HepG2 (cell line): ENCODE measurements around the gene ITCH.

ENCODE experiments used
- BRF2 ChIP-seq: sonication (generic); formaldehyde crosslinking; IDR thresholded peaks from 2 replicates; pipeline ENCODE4 v1.8.1; 2022; ENCODE audit warnings: mild to moderate bottlenecking, missing genetic modification reagents
- GABPB1 ChIP-seq: IDR thresholded peaks from 2 replicates; pipeline ENCODE4 v1.6.1; 2016; ENCODE audit warnings: mild to moderate bottlenecking, missing genetic modification reagents, moderate library complexity, missing compliant biosample characterization
- POLR2A ChIP-seq, 2 experiments: IDR thresholded peaks; 2 replicates each; pipeline ENCODE4 v1.6.1; 2011; ENCODE audit warnings: low read depth in 2 of 2, low read length in 2 of 2, mild to moderate bottlenecking in 1 of 2, moderate library complexity in 1 of 2; ENCODE audit not compliant: insufficient read depth in 1 of 2
- SNAPC5 ChIP-seq: sonication (generic); formaldehyde crosslinking; IDR thresholded peaks from 2 replicates; pipeline ENCODE4 v1.8.1; 2023; ENCODE audit warnings: mild to moderate bottlenecking, missing genetic modification reagents, borderline replicate concordance
- ZBTB49 ChIP-seq: sonication (generic); formaldehyde crosslinking; IDR thresholded peaks from 2 replicates; pipeline ENCODE4 v1.4.0; 2020; ENCODE audit warnings: missing genetic modification reagents, borderline replicate concordance
- ZNF546 ChIP-seq: sonication (generic); formaldehyde crosslinking; conservative IDR thresholded peaks from 2 replicates; pipeline ENCODE4 v1.8.1; 2023; ENCODE audit warnings: mild to moderate bottlenecking, missing genetic modification reagents
- TF ChIP-seq, protein P1 (sequence below): sonication (generic); formaldehyde crosslinking; IDR thresholded peaks from 2 replicates; pipeline ENCODE4 v1.5.0; 2020; ENCODE audit warnings: mild to moderate bottlenecking, missing genetic modification reagents, moderate library complexity

- no peak for TF ChIP-seq ZNF546
- TF ChIP-seq GABPB1 = no peak
- TF ChIP-seq, protein P1, sequence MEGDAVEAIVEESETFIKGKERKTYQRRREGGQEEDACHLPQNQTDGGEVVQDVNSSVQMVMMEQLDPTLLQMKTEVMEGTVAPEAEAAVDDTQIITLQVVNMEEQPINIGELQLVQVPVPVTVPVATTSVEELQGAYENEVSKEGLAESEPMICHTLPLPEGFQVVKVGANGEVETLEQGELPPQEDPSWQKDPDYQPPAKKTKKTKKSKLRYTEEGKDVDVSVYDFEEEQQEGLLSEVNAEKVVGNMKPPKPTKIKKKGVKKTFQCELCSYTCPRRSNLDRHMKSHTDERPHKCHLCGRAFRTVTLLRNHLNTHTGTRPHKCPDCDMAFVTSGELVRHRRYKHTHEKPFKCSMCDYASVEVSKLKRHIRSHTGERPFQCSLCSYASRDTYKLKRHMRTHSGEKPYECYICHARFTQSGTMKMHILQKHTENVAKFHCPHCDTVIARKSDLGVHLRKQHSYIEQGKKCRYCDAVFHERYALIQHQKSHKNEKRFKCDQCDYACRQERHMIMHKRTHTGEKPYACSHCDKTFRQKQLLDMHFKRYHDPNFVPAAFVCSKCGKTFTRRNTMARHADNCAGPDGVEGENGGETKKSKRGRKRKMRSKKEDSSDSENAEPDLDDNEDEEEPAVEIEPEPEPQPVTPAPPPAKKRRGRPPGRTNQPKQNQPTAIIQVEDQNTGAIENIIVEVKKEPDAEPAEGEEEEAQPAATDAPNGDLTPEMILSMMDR (CRISPR knock-in tag) = no peak
- no peak for TF ChIP-seq BRF2 (CRISPR knock-in tag)
- TF ChIP-seq ZBTB49 (CRISPR knock-in tag) = no peak
- TF ChIP-seq POLR2A (IDR thresholded peaks at IDR 0.05; ENCODE audit: insufficient read depth in 1 of 2, low read depth in 2 of 2, low read length in 2 of 2) = no peak
- TF ChIP-seq SNAPC5 = no peak
These were observed 128.9 kb downstream of the ITCH start for GRCh38 chr20:34491932-34492509.
